ENCODE data around the gene SCG2.

SCG2 gene

DNA sequence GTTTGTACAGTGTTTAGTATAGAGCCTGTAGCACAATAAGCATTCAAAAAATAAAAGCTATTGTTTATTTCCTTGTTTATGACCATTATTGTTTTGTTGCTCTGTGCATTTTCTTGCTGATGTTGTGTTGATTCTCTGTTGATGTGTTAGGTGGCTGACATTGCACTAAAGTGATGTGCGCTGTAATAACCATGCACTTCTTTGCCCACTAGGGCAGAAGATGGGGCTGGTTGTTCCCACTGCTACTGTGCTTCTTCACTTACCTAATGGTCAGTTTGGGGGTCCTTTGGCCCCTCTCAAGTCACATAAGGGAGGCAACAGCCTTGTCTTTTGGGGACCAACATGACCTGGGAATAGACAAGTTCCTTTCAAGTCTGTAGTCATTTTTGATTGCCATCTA, 6.0 kb downstream of the SCG2 start:
- ChIA-PET POLR2A (no interaction called here), CTCF (no interaction called here)
- H3K27ac ChIP-seq (ENCODE audit: extremely low read depth, low read depth, low read length) = no peak overlapping the region
- no peaks in the 10 kb centered on the region for H3K4me1 ChIP-seq (ENCODE audit: control insufficient read depth, insufficient read depth, low read length)
- TF ChIP-seq ZNF350 (tag by site-specific recombination; IDR thresholded peaks at IDR 0.05) (no peak), ZNF174 (tag by site-specific recombination; IDR thresholded peaks at IDR 0.05) (no peak), ZNF549 (tag by site-specific recombination; IDR thresholded peaks at IDR 0.05) (no peak)
- TF ChIP-seq, protein P1, sequence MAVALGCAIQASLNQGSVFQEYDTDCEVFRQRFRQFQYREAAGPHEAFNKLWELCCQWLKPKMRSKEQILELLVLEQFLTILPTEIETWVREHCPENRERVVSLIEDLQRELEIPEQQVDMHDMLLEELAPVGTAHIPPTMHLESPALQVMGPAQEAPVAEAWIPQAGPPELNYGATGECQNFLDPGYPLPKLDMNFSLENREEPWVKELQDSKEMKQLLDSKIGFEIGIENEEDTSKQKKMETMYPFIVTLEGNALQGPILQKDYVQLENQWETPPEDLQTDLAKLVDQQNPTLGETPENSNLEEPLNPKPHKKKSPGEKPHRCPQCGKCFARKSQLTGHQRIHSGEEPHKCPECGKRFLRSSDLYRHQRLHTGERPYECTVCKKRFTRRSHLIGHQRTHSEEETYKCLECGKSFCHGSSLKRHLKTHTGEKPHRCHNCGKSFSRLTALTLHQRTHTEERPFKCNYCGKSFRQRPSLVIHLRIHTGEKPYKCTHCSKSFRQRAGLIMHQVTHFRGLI (tag by site-specific recombination; IDR thresholded peaks at IDR 0.05) = no peak
- TF ChIP-seq, protein P2, sequence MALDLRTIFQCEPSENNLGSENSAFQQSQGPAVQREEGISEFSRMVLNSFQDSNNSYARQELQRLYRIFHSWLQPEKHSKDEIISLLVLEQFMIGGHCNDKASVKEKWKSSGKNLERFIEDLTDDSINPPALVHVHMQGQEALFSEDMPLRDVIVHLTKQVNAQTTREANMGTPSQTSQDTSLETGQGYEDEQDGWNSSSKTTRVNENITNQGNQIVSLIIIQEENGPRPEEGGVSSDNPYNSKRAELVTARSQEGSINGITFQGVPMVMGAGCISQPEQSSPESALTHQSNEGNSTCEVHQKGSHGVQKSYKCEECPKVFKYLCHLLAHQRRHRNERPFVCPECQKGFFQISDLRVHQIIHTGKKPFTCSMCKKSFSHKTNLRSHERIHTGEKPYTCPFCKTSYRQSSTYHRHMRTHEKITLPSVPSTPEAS (tag by site-specific recombination; IDR thresholded peaks at IDR 0.05) = no peak
- no peaks in the 10 kb centered on the region for H3K36me3 ChIP-seq (ENCODE audit: control insufficient read depth in 2 of 2, insufficient read depth in 1 of 2, low read length in 2 of 2)
- H3K9me3 ChIP-seq (ENCODE audit: control insufficient read depth, insufficient read depth, low read depth, low read length) = no peaks in the 10 kb centered on the region
- no peak overlapping the region for H3K4me3 ChIP-seq (ENCODE audit: low read depth, low read length)

DNA sequence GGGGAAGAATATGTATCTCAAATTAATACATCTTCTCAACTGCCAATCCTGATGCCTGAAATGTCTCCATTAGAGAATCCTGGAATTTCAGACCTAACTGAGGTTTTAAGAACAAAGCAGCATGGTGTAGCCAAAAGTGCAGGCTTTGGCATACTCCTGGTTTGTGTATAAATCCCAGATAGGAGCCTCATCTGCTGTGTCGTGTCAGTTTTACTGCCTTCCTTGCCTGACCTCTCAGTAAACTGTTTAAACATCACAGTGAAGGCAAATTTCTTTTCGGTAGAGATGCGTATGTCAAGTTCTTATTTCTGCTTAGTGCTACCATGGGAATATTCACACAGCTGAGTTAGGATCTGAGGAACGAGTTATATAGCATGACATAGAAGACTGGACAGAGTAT, 7.3 kb downstream of the SCG2 start:
- TF ChIP-seq ZNF391 (tag by site-specific recombination; IDR thresholded peaks at IDR 0.05; ENCODE audit: borderline replicate concordance, low read depth) (no peak), ZNF132 (tag by site-specific recombination; IDR thresholded peaks at IDR 0.05; ENCODE audit: borderline replicate concordance) (no peak), ZNF366 (tag by site-specific recombination; conservative IDR thresholded peaks at IDR 0.05) (no peak), ZNF501 (tag by site-specific recombination; IDR thresholded peaks at IDR 0.05) (no peak), ZNF37A (tag by site-specific recombination; IDR thresholded peaks at IDR 0.05) (no peak), ZNF555 (tag by site-specific recombination; conservative IDR thresholded peaks at IDR 0.05) (no peak), FEZF1 (tag by site-specific recombination; IDR thresholded peaks at IDR 0.05) (no peak), KLF8 (tag by site-specific recombination; IDR thresholded peaks at IDR 0.05) (no peak)
- TF ChIP-seq, protein P3, sequence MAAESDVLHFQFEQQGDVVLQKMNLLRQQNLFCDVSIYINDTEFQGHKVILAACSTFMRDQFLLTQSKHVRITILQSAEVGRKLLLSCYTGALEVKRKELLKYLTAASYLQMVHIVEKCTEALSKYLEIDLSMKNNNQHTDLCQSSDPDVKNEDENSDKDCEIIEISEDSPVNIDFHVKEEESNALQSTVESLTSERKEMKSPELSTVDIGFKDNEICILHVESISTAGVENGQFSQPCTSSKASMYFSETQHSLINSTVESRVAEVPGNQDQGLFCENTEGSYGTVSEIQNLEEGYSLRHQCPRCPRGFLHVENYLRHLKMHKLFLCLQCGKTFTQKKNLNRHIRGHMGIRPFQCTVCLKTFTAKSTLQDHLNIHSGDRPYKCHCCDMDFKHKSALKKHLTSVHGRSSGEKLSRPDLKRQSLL (tag by site-specific recombination; IDR thresholded peaks at IDR 0.05) = no peak
- TF ChIP-seq, protein P4, sequence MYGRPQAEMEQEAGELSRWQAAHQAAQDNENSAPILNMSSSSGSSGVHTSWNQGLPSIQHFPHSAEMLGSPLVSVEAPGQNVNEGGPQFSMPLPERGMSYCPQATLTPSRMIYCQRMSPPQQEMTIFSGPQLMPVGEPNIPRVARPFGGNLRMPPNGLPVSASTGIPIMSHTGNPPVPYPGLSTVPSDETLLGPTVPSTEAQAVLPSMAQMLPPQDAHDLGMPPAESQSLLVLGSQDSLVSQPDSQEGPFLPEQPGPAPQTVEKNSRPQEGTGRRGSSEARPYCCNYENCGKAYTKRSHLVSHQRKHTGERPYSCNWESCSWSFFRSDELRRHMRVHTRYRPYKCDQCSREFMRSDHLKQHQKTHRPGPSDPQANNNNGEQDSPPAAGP (tag by site-specific recombination; IDR thresholded peaks at IDR 0.05) = no peak
- TF ChIP-seq, protein P5, sequence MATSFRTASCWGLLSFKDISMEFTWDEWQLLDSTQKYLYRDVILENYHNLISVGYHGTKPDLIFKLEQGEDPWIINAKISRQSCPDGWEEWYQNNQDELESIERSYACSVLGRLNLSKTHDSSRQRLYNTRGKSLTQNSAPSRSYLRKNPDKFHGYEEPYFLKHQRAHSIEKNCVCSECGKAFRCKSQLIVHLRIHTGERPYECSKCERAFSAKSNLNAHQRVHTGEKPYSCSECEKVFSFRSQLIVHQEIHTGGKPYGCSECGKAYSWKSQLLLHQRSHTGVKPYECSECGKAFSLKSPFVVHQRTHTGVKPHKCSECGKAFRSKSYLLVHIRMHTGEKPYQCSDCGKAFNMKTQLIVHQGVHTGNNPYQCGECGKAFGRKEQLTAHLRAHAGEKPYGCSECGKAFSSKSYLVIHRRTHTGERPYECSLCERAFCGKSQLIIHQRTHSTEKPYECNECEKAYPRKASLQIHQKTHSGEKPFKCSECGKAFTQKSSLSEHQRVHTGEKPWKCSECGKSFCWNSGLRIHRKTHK (tag by site-specific recombination; IDR thresholded peaks at IDR 0.05) = no peak
- H3K36me3 ChIP-seq (ENCODE audit: control insufficient read depth in 2 of 2, insufficient read depth in 1 of 2, low read length in 2 of 2) = no peaks in the 10 kb centered on the region
- no peak overlapping the region for H3K4me3 ChIP-seq (ENCODE audit: low read depth, low read length)
- no peaks in the 10 kb centered on the region for H3K9me3 ChIP-seq (ENCODE audit: control insufficient read depth, insufficient read depth, low read depth, low read length)
- H3K4me1 ChIP-seq (ENCODE audit: control insufficient read depth, insufficient read depth, low read length) = no peaks in the 10 kb centered on the region
- POLR2A ChIA-PET = no interaction called here
- CTCF ChIA-PET = interaction anchor here (0.6 to 1.0 kb wide), 3 partner anchors 14 to 230 kb away, joined by 3 to 4 read pairs (median 3); no protein-coding TSS in a partner anchor
- H3K27ac ChIP-seq (ENCODE audit: extremely low read depth, low read depth, low read length) = no peak overlapping the region

Data from HEK293 (cell line).